NCI-H2081 (cell line): ENCODE data around the gene RDX.
"Not testable (repeated sequence)": the region's sequence is repeated elsewhere in the genome, so short reads cannot be mapped to it uniquely, and the experiment has no call there.

ENCODE experiments used
- DNase-seq, 2 experiments: peaks; one replicate each; lab custom pipeline; 2025; lab: John Stamatoyannopoulos, UW

The RDX gene

DNA sequence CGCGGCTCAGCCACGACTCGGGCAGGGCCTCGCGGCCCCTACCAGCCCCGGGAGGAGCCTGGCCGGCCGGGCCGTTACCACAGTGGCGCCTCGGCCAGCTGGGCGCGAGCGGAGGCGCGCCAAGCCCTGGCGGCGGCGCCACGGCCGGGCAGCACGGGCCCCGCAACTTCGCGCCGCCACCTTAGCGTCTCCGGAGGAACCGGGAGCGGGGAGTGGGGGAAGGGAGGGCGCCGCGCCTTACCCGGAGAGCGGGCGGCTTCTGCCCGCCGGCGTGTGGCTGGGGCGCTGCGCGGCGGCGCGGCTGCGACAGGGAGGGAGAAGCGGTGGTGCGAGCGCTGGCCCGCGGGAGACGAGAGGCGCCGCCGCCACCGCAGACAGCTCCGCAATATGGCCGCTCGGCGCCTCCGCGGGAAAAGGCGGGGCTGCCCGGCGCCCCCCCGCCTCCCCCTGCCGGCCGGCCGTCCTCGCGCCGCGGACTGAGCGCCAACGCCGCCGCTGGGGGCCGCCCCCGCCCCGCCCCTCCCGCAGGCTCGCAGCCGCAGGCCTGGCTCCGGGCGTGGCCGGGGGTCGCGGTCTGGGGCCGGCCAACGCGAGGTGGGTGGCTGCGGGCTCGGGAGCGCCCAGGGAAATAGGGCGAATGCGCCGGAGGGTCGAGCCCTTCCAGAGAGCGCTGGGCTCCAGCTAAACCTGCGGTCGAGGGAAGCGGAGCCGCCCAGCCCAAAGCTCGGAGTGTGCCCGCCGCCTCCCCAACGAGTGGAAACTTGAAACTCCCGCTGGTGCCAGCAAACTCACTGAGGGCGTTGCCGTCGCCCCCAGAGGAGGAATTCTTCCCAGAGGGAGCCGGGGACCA, at the start of gene RDX:
Gene RDX (minus strand): TSS at position 389 of the 850 bp plus-strand sequence. CDS start 16,922 bp downstream, outside the sequence.
- peak; percentile 77 to 87 for DNase-seq

DNA sequence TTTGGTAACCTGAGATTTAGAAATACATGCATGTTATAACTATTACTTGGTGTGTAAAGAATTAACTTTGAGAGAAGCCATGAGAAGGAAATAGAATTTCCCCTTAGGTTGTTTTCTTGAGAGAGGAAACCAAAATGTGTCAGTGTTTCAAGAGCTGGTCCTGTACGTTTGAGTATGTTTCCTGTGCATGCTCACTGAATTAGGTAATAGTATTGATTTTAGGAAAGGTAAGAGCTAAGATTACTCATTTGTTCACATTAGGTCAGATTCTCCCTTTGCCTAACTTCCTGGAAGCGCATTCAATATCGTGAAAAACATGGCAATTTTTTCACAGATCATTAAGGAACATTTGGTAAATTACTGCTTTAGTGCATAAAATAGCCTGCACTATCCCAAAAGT, 49.3 kb upstream of the RDX start:
- no peak for DNase-seq

DNA sequence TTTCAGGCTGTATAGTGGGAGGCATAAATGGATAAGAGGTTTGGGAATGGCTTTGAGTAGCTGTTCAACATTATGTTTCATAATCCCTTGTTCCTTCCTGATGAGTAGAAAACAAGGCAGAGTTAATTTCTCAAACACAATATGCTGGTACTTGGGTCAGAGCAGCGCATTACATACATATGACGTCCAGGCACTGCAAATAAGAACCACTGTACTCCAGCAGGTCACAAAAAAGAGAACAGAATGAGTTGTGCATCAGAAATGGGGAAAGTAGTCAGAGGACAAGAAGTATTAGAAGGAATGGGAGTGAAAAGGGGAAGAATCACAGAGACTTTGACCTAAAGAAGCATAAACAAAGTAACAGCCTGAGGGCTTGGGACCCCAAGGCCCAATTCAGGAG, 44.0 kb upstream of the RDX start:
- no peak for DNase-seq

DNA sequence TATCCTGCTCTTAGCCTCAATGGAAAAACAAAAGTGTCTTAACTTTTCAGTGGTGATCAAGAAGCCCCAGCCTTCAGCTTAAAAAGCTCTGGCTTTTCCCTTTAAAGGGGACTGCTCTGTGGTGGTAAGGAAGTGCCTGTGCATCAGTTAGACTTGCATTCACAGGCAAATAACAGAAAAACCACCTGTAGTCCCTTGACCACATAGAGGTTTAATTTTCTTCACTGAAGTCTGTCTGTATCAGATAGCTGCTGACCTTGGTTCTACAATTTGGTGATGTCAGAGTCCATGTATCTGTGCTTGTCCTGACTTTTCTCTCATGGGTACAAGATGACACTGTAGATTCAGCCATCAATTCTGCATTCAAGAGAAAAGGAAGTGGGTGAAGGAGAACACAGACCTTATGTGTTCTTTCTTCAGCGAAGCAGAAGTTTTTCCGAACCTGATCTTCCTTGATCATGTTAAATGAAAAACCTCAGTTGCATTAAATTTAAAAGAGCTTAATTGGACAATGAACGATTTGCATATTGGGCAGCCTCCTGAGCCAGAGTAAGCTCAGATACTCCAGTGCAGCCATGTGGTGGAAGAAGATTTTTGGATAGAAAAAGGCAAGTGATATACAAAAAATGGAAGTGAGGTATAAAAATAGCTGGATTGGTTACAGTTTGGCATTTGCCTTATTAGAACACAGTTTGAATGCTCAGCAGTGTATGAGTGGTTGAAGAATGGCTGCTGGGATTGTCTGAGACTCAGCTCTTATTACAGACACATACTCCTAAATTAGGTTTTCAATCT, 43.2 kb upstream of the RDX start:
- DNase-seq, result no peak

GRCh38 chr11:110338684-110339083, 42.3 kb upstream of the RDX start:
- no peak for DNase-seq

- no peak for DNase-seq
Measured at GRCh38 chr11:110337570-110338193, 41.3 kb upstream of the RDX start.

GRCh38 chr11:110336054-110336453, 39.6 kb upstream of the RDX start:
- DNase-seq, result no peak

- DNase-seq, result no peak
Measured at GRCh38 chr11:110335358-110335757, 38.9 kb upstream of the RDX start.

- no peak for DNase-seq
Measured at GRCh38 chr11:110331626-110332025, 35.2 kb upstream of the RDX start.

GRCh38 chr11:110329445-110329844, 33.0 kb upstream of the RDX start:
- DNase-seq, result no peak

DNA sequence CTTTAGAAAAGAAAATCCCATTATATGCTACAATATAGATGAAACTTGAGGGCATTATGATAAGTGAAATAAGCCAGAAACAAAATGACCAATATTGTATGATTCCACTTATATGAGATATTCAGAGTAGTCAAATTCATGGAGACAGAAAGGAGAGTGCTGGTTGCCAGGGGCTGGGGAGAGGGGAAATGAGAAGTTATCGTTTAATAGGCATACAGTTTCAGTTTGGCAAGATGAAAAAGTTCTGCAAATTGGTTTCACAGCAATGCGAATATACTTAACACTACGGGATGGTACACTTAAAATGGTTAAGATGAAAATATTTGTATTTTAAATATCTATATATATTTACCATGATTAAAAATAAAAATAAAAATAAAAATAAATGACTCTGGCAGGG, 31.1 kb upstream of the RDX start:
- no peak for DNase-seq

DNA sequence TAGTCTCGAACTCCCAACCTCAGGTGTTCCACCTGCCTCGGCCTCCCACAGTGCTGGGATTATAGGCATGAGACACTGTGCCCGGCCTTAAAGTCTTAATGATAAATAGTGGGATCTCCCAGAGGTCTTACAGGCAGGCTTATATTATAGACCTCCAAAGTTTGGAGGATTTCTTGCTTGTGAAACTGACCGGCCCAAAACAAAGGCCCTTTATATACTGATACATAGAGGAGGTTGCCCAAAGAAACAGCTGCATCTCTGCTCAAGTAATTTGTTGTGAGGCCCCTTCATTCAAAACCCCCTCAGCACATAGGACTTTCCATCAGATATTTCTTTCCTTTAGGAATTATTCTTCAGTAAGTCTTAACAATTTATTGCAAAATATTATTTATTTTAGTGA, 27.4 kb upstream of the RDX start:
- no peak for DNase-seq

DNA sequence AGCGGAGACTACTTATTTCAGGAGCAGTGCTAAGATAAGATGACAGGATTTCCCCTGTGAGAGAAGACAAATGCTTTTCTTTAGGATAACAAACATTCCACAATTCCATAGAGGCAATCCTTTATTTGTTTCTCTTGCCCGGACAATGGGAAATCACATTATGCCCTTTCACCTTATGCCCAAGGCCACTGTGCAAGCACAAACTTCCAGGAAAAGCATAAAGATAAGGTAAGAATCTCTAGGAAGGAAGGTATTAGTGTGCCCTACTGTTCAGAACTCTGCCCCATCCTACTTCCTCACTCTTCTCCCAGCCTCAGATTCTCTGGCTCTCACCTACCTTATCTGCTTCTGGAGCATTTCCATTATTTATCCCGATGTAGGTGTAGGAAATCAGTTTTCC, 23.1 kb upstream of the RDX start:
- DNase-seq, result no peak

DNA sequence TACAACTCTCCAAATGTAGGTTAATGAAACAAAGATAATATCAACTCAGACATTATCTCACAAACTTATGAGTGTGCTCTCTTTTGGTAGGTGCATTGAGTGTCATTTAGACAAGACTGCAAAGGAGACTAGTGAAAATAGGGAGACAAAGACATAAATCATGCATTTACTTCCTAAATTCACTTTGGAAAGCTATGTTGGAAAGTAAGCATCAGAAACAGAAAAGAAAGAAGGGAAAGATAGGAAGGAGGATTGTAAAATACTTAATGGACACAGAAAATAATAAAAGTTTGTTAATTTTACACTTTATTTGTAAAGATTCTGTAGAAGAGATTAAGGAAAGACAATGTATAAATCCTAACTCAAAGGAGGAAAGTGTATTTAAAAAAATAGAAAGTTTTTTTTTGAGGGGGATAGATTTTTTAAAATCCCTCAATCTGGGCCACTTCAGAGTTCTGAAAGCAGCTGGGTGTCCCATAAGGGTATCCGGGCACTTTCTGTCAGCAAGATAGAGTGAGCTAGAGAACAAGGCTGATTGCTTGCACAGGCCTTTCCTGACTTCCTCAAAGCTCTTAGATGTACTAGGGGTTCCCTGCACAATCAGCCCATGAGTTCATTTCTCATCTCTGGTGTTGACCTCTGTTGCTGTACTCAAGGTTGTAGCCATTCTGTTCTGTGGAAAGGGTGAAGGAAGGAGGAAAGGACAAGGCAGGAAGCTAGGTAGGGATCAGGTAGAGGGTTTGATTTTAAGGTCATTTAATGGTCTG, 22.4 kb upstream of the RDX start:
- no peak for DNase-seq

GRCh38 chr11:110317516-110317932, 21.1 kb upstream of the RDX start:
- DNase-seq, result peak; percentile 66 to 90

- DNase-seq, result no peak
Measured at GRCh38 chr11:110314366-110315095, 18.1 kb upstream of the RDX start.

- DNase-seq, result no peak
Measured at GRCh38 chr11:110312670-110313069, 16.3 kb upstream of the RDX start.

DNA sequence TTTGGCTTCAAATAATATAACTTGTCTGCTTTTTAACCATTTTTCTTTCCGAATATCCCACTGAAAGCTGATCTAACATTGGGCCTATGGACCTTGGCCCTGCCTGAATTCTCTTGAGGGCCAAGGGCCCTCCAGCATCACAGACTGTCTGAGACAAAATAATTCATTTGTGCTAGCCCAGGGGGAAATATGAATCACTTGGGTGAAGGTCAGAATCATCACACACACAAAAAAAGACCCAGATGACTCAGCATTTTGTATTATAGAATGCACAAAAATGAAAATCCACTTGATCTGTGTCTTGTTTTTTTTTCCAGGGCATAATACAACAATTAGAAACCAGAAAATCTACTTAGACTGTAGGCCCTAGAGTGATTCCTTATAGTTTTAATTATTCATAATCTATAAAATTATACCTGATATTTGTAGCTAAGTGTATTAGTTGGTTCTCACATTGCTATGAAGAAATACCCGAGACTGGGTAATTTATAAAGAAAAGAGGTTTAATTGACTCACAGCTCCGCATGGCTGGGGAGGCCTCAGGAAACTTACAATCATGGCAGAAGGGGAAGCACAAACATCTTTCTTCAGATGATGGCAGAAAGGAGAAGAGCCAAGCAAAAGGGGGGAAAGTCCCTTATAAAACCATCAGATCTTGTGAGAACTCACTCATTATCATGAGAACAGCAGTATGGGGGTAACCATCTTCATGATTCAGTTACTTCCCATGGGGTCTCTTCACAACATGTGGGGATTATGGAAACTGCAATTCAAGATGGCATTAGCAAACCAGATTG, 15.6 kb upstream of the RDX start:
- no peak for DNase-seq

GRCh38 chr11:110308071-110308470, 11.7 kb upstream of the RDX start:
- DNase-seq, result no peak

DNA sequence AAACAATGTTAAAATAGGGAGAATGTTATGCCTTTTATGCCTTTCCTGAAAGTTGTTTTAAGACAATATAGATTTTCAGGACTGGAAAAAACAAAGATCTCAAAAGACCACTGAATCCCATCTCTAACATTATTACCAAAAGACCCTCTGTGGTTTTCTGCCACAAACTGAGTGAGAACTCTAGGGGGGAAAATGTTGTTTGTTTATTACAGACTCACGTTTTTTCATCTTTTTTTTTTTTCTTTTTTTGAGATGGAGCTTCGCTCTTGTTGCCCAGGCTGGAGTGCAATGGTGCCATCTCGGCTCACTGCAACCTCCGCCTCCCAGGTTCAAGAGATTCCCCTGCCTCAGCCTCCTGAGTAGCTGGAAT, 9.6 kb upstream of the RDX start:
- not testable (repeated sequence) for DNase-seq
